Activated CD4-positive, alpha-beta memory T cell treated with anti-CD3 and anti-CD28 coated beads, Interleukin-2, amount 10 ng/mL, durations not matched to agents 7 days and 5 days (primary cell): ENCODE data around the gene KHK. TPM values are rescaled to one million over a fixed set of nuclear protein-coding genes. Genes with fewer than 3 reads are reported as not detected.
A peak's percentile ranks its signal among the peaks of the same experiment; 100 is the strongest.

Experiments used
- CTCF ChIA-PET: fragments of 350-600 bp; sonication (Branson Sonifier 250); formaldehyde crosslinking; loops from one replicate; lab custom pipeline; 2021; ENCODE audit warnings: antibody characterized with exemption, inconsistent platforms; lab: Charles Lee
- POLR2A ChIA-PET: fragments of 350-600 bp; sonication (Branson Sonifier 250); formaldehyde crosslinking; loops from one replicate; lab custom pipeline; 2021; ENCODE audit warnings: antibody characterized with exemption; lab: Charles Lee
- DNase-seq: peaks from one replicate; pipeline ENCODE4 v3.0.0-alpha.2; 2020
- H3K27ac Mint-ChIP-seq: one replicate; pipeline ENCODE4 v1.8.0; 2021; ENCODE audit warnings: mild to moderate bottlenecking, mixed read lengths
- H3K27me3 Mint-ChIP-seq: one replicate; pipeline ENCODE4 v1.8.0; 2021; ENCODE audit warnings: mixed read lengths
- H3K36me3 Mint-ChIP-seq: one replicate; pipeline ENCODE4 v1.8.0; 2021; ENCODE audit warnings: low read depth, mixed read lengths
- H3K4me1 Mint-ChIP-seq: one replicate; pipeline ENCODE4 v1.8.0; 2021; ENCODE audit warnings: mixed read lengths
- H3K4me3 Mint-ChIP-seq: one replicate; pipeline ENCODE4 v1.8.0; 2021; ENCODE audit warnings: mild to moderate bottlenecking, mixed read lengths
- H3K9me3 Mint-ChIP-seq: one replicate; pipeline ENCODE4 v1.8.0; 2021; ENCODE audit warnings: mixed read lengths
- total RNA-seq, 2 experiments: library from RNA; stranded (reverse); gene quantifications; one replicate each; pipeline ENCODE4 v1.2.3, GENCODE V29; 2021

KHK gene
- total RNA-seq, 2 experiments from 2014 or later: 5.6 to 6.6 TPM

DNA sequence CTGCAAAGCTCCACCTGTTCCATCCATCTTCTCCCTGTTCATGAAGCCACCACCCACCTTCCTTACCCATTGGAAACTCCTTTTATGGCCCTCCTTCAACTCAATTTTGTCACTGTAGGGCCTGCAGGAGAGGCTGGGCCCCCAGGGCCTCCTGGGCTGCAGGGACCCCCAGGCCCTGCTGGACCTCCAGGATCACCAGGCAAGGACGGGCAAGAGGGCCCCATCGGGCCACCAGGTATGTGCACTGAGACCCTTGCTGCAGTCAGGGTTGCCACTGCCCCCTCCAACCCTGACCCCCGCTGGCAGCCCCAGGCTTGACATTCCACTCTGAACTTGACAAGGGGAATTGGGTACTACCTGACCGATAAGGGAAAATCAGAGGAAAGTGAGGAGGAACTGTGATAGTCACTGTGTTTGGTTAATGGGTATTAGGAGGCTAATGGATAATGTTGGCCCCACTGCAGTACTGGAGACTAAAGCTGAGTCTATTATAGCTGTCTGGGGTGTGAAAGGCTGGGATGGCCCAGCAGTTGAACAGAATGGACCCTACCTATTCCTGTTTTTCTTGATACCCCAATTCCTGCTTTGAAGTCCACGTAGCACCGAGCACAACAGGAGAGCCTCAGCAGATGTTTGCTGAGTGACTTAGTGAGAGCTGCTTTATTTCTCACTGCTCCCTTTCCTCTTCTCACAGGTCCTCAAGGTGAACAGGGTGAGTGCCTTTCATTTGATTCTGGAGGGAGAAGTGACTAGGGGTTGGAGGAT is 2.1 kb upstream of the KHK start:
- DNase-seq: no peak
- H3K27me3 Mint-ChIP-seq: no peaks in the 10 kb centered on the region
- CTCF ChIA-PET: interaction anchor here (1.0 to 2.4 kb wide), 3 partner anchors 13 to 196 kb away, joined by 3 to 15 read pairs (median 8); partner anchors contain the start of genes AGBL5 and OST4
- H3K36me3 Mint-ChIP-seq: no peaks in the 10 kb centered on the region
- POLR2A ChIA-PET: interaction anchor here (1.2 to 11.8 kb wide), 6 partner anchors 11 to 51 kb away, joined by 3 to 125 read pairs (median 6); partner anchors contain the start of genes ABHD1, AGBL5 and OST4
- peaks cover 52% of the 10 kb centered on the region for H3K4me1 Mint-ChIP-seq
- peak overlapping the region; percentile 66 for H3K4me3 Mint-ChIP-seq
- no peaks in the 10 kb centered on the region for H3K9me3 Mint-ChIP-seq
- H3K27ac Mint-ChIP-seq: peak overlapping the region; percentile 61

DNA sequence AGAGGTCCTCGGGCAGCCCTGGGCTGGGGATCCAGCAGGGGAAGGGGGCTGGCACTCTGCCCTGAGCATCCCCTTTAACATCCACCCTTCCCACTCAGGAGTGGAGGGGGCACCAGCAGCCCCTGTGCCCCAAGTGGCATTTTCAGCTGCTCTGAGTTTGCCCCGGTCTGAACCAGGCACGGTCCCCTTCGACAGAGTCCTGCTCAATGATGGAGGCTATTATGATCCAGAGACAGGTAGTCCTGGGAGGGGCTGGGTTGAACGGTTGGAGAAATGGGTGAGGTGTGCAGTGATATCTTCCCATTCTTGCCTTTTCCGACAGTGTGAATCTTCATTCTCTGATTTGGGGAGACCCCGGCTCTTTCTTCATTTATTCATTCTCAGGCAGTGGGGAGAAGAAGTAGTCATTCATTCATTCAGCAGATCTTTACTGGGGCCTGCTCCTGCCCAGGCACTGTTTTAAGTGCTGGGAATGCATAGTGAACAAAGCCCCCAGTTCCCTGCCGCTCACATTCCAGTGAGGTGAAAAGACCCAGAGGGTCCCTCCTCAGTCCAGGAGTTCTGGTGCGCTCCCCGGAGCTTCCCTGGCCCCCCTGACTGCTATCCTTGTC is 1.4 kb upstream of the KHK start:
- Mint-ChIP-seq H3K36me3 (no peaks in the 10 kb centered on the region), H3K9me3 (no peaks in the 10 kb centered on the region), H3K4me3 (peak overlapping the region; percentile 66), H3K4me1 (peaks cover 50% of the 10 kb centered on the region), H3K27ac (peak overlapping the region; percentile 64), H3K27me3 (no peaks in the 10 kb centered on the region)
- POLR2A ChIA-PET: interaction anchor here (0.9 to 11.8 kb wide), 8 partner anchors 11 to 284 kb away, joined by 3 to 125 read pairs (median 4); partner anchors contain the start of genes ABHD1, AGBL5, EIF2B4 and OST4
- CTCF ChIA-PET: interaction anchor here (0.8 to 2.4 kb wide), 6 partner anchors 14 to 266 kb away, joined by 3 to 15 read pairs (median 4); partner anchors contain the start of genes AGBL5, OST4 and TMEM214
- no peak for DNase-seq

DNA sequence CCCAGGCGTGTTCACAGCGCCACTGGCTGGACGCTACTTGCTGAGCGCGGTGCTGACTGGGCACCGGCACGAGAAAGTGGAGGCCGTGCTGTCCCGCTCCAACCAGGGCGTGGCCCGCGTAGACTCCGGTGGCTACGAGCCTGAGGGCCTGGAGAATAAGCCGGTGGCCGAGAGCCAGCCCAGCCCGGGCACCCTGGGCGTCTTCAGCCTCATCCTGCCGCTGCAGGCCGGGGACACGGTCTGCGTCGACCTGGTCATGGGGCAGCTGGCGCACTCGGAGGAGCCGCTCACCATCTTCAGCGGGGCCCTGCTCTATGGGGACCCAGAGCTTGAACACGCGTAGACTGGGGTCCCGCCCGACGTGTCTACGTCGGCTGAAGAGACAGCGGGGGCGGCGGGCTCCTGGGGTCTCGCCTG is 891 bp upstream of the KHK start:
- POLR2A ChIA-PET: interaction anchor here (0.9 to 11.8 kb wide), 9 partner anchors 10 to 284 kb away, joined by 3 to 125 read pairs (median 5); partner anchors contain the start of genes ABHD1, AGBL5, EIF2B4 and OST4

DNA sequence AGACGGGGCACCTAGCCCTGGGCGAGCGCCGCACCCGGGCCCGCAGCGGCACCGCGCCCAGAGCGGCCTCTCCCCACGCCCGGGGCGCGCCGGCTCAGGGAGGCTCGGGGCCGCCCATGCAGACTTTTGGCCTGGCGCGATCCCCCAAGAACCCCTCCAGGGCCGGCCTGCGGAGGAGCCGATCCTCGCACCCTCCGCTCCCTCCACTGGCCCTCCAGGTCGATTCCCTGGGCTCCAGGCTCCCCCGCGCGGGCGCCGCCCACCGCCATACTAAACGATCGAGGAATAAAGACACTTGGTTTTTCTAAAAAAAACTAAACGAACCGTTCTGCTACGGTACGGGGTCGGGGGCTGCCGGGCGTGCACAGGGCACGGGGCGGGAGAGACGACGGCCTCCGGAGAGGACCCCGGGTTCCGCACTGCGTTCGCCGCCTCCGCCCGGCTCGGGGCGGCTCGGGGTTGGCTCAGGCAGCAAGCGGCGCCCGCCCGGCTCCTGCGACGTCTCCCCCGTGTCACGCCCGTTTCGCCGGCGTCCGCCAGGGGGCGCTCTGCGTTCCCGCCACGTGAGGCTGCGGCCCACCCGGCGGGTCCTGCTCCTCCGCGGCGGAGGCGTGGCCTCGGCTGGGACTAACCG is 365 bp upstream of the KHK start:
- H3K27me3 Mint-ChIP-seq: no peaks in the 10 kb centered on the region
- H3K4me3 Mint-ChIP-seq: peak overlapping the region; percentile 79
- H3K36me3 Mint-ChIP-seq: no peaks in the 10 kb centered on the region
- no peaks in the 10 kb centered on the region for H3K9me3 Mint-ChIP-seq
- peak overlapping the region; percentile 80 for H3K27ac Mint-ChIP-seq
- peak; percentile 98 for DNase-seq
- CTCF ChIA-PET: interaction anchor here (1.0 to 2.7 kb wide), 9 partner anchors 10 to 194 kb away, joined by 3 to 15 read pairs (median 5); partner anchors contain the start of genes AGBL5, OST4 and TMEM214
- POLR2A ChIA-PET: interaction anchor here (1.1 to 11.8 kb wide), 6 partner anchors 10 to 283 kb away, joined by 3 to 125 read pairs (median 6); partner anchors contain the start of genes AGBL5, EIF2B4 and OST4
- peaks cover 41% of the 10 kb centered on the region for H3K4me1 Mint-ChIP-seq

More for the DNA sequence above, 891 bp upstream of the KHK start:
- CTCF ChIA-PET: interaction anchor here (0.8 to 2.4 kb wide), 5 partner anchors 14 to 265 kb away, joined by 3 to 15 read pairs (median 5); partner anchors contain the start of genes AGBL5, OST4 and TMEM214
- peak; percentile 51 for DNase-seq
- Mint-ChIP-seq H3K4me1 (peaks cover 46% of the 10 kb centered on the region), H3K36me3 (no peaks in the 10 kb centered on the region), H3K4me3 (peak overlapping the region; percentile 66), H3K27me3 (no peaks in the 10 kb centered on the region), H3K27ac (peak overlapping the region; percentile 64), H3K9me3 (no peaks in the 10 kb centered on the region)

DNA sequence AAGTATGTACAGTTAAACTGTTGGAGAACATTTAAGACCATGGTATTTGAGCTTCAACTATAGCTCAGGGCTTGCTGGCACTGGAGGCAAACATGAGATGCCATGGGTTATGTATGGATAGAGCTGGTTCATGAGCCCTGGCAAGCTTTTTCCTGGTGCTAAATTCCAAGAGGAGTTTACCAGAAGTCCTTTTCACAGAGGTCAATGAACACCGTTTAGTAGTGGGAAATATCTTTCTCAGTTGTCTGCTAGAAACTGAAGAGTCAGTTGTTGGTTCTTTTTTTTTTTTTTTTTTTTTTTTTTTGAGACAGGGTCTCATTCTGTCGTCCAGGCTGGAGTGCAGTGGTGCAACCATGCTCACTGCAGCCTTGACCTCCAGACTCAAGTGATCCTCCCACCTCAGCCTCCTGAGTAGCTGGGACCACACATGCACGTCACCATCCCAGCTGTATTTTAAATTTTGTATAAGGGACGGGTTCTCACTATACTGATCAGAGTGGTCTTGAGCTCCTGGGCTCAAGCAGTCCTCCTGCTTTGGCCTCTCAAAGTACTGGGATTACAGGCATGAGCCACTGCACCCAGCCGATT is 1.3 kb downstream of the KHK start:
- POLR2A ChIA-PET: interaction anchor here (2.3 to 11.8 kb wide), 4 partner anchors 14 to 46 kb away, joined by 7 to 125 read pairs (median 60); partner anchors contain the start of genes AGBL5, OST4 and PREB
- CTCF ChIA-PET: interaction anchor here (0.7 to 2.7 kb wide), 9 partner anchors 9 to 758 kb away, joined by 3 to 10 read pairs (median 4); partner anchors contain the start of genes ATRAID, OST4 and SLC5A6
- no peak overlapping the region for H3K27ac Mint-ChIP-seq

DNA sequence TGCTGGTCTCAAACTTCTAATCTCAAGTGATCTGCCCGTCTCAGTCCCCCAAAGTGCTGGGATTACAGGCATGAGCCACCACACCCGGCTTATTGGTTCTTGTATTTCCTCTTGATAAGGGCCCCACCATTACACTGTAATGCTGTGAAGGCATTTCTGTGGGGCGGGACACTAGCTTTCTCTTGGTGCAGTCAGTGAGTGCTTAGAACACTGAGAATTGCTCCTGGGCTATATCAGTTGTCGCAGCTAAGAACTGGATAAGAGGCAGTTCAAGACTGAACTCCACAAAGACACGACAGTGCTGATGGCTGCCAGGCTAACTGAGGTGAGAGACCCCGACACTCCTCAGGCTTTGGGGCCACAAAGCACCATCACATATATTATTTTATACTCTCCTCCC is 2.1 kb downstream of the KHK start:
- no peak overlapping the region for H3K27ac Mint-ChIP-seq
- H3K4me1 Mint-ChIP-seq: peaks cover 31% of the 10 kb centered on the region
- no peaks in the 10 kb centered on the region for H3K27me3 Mint-ChIP-seq
- no peak for DNase-seq
- H3K4me3 Mint-ChIP-seq: no peak overlapping the region
- no peaks in the 10 kb centered on the region for H3K9me3 Mint-ChIP-seq
- ChIA-PET CTCF (interaction anchor here (1.1 to 2.7 kb wide), 4 partner anchors 8 to 215 kb away, joined by 4 to 10 read pairs (median 6); partner anchors contain the start of gene OST4), POLR2A (interaction anchor here (2.3 to 11.8 kb wide), 3 partner anchors 15 to 45 kb away, joined by 14 to 125 read pairs (median 107); partner anchors contain the start of genes AGBL5, OST4 and PREB)
- no peaks in the 10 kb centered on the region for H3K36me3 Mint-ChIP-seq

More for the DNA sequence above, 1.3 kb downstream of the KHK start:
- Mint-ChIP-seq H3K27me3 (no peaks in the 10 kb centered on the region), H3K4me1 (peaks cover 32% of the 10 kb centered on the region), H3K4me3 (no peak overlapping the region), H3K9me3 (no peaks in the 10 kb centered on the region), H3K36me3 (no peaks in the 10 kb centered on the region)
- DNase-seq: no peak

DNA sequence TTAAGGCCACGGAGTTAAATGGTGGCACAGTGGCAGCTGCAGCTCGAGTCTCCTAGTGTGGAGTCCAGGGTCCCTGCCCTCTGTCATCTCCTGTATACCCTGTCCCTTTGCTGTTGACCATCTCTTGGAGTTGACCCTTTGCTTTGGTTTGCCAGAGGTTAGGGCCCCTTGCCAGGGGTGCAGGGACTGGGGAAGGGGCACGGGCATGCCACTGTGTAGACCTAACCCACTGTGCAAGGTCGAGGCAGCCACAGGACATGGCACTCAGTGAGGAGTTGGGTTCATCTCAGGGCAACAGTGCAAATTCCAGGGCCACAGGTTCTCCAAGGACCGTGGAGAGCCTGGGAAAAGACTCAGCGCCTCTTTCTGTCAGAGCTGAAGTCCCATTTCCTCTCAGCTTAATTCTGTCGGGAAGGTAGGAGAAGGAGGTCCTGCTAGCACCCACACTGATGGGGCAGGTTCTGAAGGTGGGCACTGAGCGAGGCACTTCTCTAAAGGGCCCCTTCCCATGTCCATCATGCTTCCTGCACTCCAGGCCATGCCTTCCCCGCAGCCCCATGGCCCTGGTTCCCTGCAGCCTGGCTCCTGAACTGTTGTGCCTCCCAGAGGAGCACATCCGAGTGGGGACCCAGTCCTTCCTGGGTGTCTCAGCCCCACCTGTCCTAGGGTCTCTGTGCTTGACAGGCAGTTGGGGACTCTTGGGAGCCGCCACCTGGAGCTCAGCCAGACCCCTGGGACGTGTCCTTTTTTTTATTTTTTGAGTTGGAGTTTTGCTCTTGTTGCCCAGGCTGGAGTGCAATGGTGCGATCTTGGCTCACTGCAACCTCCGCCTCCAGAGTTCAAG is 2.8 kb downstream of the KHK start:
- no peaks in the 10 kb centered on the region for H3K36me3 Mint-ChIP-seq
- POLR2A ChIA-PET: interaction anchor here (2.3 to 11.8 kb wide), 3 partner anchors 16 to 45 kb away, joined by 14 to 125 read pairs (median 107); partner anchors contain the start of genes AGBL5, OST4 and PREB
- no peaks in the 10 kb centered on the region for H3K9me3 Mint-ChIP-seq
- DNase-seq: no peak
- H3K4me3 Mint-ChIP-seq: no peak overlapping the region
- H3K27ac Mint-ChIP-seq: no peak overlapping the region
- H3K27me3 Mint-ChIP-seq: no peaks in the 10 kb centered on the region
- peaks cover 27% of the 10 kb centered on the region for H3K4me1 Mint-ChIP-seq
- CTCF ChIA-PET: interaction anchor here (0.7 to 1.9 kb wide), 6 partner anchors 8 to 1201 kb away, joined by 3 to 5 read pairs (median 3); partner anchors contain the start of gene OST4

DNA sequence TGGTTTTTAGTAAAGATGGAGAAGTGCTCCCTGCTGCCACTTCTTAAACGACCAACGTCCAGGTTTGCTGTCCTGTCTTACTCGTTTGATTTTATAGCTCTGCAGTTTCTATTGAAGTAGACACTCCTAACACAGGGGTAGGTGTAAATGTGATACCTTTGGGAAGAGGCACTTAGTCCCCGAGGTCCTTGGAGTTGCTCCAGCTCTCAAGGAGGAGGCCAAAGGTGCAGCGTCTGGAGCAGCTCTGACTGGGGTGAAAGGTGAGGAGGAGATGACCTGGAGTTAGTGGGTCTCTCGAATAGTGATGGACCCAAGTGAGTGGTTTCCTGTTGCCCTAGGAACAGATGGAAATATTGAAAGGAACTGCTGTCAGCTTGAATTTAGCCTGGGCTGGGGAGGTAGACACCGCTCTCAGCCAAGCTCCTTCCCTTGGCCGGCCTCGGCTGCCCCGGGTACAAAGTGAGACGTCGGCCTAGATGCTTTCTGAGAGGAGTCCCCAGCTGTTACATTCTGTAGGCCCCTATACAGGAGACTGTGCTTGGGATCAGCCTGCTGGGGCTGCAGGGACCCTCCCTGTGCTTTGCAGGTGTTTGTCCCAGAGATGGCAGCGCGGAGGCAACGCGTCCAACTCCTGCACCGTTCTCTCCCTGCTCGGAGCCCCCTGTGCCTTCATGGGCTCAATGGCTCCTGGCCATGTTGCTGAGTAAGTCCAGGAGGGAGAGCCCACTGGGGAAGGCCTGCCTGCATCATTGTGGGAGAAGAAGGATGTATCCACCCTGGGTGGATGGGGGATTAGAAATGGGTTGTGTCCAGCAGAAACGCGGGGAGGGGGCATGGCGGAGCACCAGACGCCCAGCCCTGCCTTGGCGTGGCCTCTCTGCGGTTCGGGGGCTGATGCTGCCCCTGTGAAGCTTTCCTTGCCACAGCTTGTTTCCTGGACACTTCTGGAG is 5.4 kb downstream of the KHK start:
- Mint-ChIP-seq H3K27me3 (no peaks in the 10 kb centered on the region), H3K4me3 (no peak overlapping the region), H3K4me1 (peaks cover 23% of the 10 kb centered on the region), H3K9me3 (no peaks in the 10 kb centered on the region), H3K27ac (no peak overlapping the region), H3K36me3 (no peaks in the 10 kb centered on the region)
- ChIA-PET CTCF (no interaction called here), POLR2A (interaction anchor here (0.8 to 11.8 kb wide), 2 partner anchors 11 to 39 kb away, joined by 3 to 107 read pairs; partner anchors contain the start of gene AGBL5)
- DNase-seq: no peak

DNA sequence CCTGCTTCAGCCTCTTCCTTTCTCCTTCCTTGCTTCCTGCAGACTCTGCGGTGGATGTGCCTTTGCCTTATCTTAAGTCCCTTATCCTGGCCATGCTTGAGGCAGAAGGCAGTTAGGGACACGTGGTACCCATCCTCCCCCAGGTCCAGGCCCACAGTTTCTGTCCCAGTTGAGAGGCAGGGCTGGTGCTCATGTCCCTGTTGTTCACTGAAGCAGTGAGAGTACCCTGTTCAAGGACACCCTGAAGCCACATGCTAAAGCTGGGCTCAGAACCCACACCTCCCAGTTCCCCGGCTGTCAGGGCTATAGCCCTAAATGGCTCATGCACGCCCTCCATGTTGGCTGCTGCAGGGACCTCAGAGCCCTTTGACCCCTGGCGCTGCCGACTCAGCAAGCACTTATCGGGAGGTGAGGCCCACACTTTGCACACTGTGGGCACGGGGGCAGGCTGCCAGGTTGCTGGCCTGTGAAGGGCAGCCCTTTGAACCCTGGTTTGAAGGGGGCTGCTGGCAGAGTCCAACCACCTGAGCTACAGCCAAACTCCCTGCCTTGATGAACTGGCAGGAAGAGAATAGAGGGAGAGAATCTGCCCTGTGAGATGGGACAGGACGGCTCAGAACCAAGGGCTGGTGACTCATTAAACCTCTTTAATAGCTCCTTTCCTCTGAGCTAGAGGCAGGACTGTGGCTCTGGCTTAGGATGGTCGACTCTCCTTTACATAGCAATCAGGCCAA is 6.3 kb downstream of the KHK start:
- Mint-ChIP-seq H3K9me3 (no peaks in the 10 kb centered on the region), H3K4me1 (peaks cover 14% of the 10 kb centered on the region), H3K27me3 (no peaks in the 10 kb centered on the region), H3K36me3 (no peaks in the 10 kb centered on the region), H3K4me3 (no peak overlapping the region), H3K27ac (no peak overlapping the region)
- DNase-seq: no peak
- POLR2A ChIA-PET: interaction anchor here (0.8 kb wide), 1 partner anchor 12 kb away, joined by 3 read pairs; no protein-coding TSS in a partner anchor
- CTCF ChIA-PET: interaction anchor here (1.2 kb wide), 1 partner anchor 186 kb away, joined by 3 read pairs; no protein-coding TSS in a partner anchor
